ENCODE results near the gene NELFE. TPM values are rescaled to one million over a fixed set of nuclear protein-coding genes. Genes with fewer than 3 reads are reported as not detected.
A peak's percentile ranks its signal among the peaks of the same experiment; 100 is the strongest.

The NELFE gene
- total RNA-seq, 1 experiment from 2014 or later: 75.3 TPM

DNA sequence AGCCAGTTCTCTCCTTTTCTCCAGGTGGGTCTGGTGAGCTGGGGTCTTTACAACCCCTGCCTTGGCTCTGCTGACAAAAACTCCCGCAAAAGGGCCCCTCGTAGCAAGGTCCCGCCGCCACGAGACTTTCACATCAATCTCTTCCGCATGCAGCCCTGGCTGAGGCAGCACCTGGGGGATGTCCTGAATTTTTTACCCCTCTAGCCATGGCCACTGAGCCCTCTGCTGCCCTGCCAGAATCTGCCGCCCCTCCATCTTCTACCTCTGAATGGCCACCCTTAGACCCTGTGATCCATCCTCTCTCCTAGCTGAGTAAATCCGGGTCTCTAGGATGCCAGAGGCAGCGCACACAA lies 13.6 kb downstream of the NELFE start:
- Mint-ChIP-seq H3K36me3 (ENCODE audit: insufficient read depth, unreplicated experiment) (peaks cover 21% of the 10 kb centered on the region), H3K27ac (ENCODE audit: unreplicated experiment) (peak overlapping the region; percentile 94), H3K4me1 (ENCODE audit: low read depth, unreplicated experiment) (peaks cover 55% of the 10 kb centered on the region), H3K4me3 (ENCODE audit: unreplicated experiment) (peak overlapping the region; percentile 58), H3K9me3 (ENCODE audit: unreplicated experiment) (no peaks in the 10 kb centered on the region), H3K27me3 (ENCODE audit: insufficient read depth, unreplicated experiment) (no peaks in the 10 kb centered on the region)
- no peaks in the 10 kb centered on the region for H3K9me3 ChIP-seq
- CTCF ChIA-PET: interaction anchor here (0.7 to 1.2 kb wide), 5 partner anchors 13 to 185 kb away, joined by 3 to 5 read pairs (median 3); partner anchors contain the start of genes FKBPL and SKIC2
- POLR2A ChIA-PET: interaction anchor here (0.6 to 1.6 kb wide), 12 partner anchors 14 to 1027 kb away, joined by 3 to 19 read pairs (median 4); partner anchors contain the start of genes DXO, EHMT2, GPANK1 and HSPA1A
- H3K4me1 ChIP-seq: peaks cover 45% of the 10 kb centered on the region
- no TSS peak for BruUV-seq (replicated peaks)
- no peak for TF ChIP-seq CTCF (IDR thresholded peaks at IDR 0.05; ENCODE audit: insufficient read depth in 1 of 2, low read depth in 1 of 2, low read length in 1 of 2, severe bottlenecking in 1 of 2, unreplicated experiment in 1 of 2)
- no peak overlapping the region for H3K4me3 ChIP-seq (ENCODE audit: low read depth, low read length)
- intact Hi-C loops (cut with micrococcal nuclease; ENCODE audit: unreplicated experiment): loop anchor here (1.0 kb wide), 1 partner anchor 14 kb away; the partner anchor contains the start of gene SKIC2
- H3K36me3 ChIP-seq (ENCODE audit: control insufficient read depth, insufficient read depth, low read length): no peaks in the 10 kb centered on the region
- DNase-seq: no peak
- H3K27me3 ChIP-seq (replicated peaks; ENCODE audit: control insufficient read depth, insufficient read depth, low read length): no peaks in the 10 kb centered on the region

- Histone ChIP-seq H3K4me1 (peaks cover 45% of the 10 kb centered on the region), H3K9me3 (no peaks in the 10 kb centered on the region), H3K36me3 (ENCODE audit: control insufficient read depth, insufficient read depth, low read length) (no peaks in the 10 kb centered on the region), H3K27me3 (replicated peaks; ENCODE audit: control insufficient read depth, insufficient read depth, low read length) (no peaks in the 10 kb centered on the region), H3K4me3 (ENCODE audit: low read depth, low read length) (no peak overlapping the region)
- H3K27ac Mint-ChIP-seq (ENCODE audit: unreplicated experiment): peak overlapping the region; percentile 94
- H3K27me3 Mint-ChIP-seq (ENCODE audit: insufficient read depth, unreplicated experiment): no peaks in the 10 kb centered on the region
- no TSS peak for BruUV-seq (replicated peaks)
- H3K4me3 Mint-ChIP-seq (ENCODE audit: unreplicated experiment): no peak overlapping the region
- TF ChIP-seq CTCF (IDR thresholded peaks at IDR 0.05; ENCODE audit: insufficient read depth in 1 of 2, low read depth in 1 of 2, low read length in 1 of 2, severe bottlenecking in 1 of 2, unreplicated experiment in 1 of 2): no peak
- peaks cover 50% of the 10 kb centered on the region for H3K4me1 Mint-ChIP-seq (ENCODE audit: low read depth, unreplicated experiment)
- CTCF ChIA-PET: no interaction called here
- no peak for DNase-seq
- POLR2A ChIA-PET: no interaction called here
- H3K9me3 Mint-ChIP-seq (ENCODE audit: unreplicated experiment): no peaks in the 10 kb centered on the region
- H3K36me3 Mint-ChIP-seq (ENCODE audit: insufficient read depth, unreplicated experiment): peaks cover 14% of the 10 kb centered on the region
- intact Hi-C loops (cut with micrococcal nuclease; ENCODE audit: unreplicated experiment): loop anchor here (5.0 kb wide), 1 partner anchor 1449 kb away; the partner anchor contains the start of gene KIFC1
Measured at GRCh38 chr6:31943742-31944141, 15.0 kb downstream of the NELFE start.

DNA sequence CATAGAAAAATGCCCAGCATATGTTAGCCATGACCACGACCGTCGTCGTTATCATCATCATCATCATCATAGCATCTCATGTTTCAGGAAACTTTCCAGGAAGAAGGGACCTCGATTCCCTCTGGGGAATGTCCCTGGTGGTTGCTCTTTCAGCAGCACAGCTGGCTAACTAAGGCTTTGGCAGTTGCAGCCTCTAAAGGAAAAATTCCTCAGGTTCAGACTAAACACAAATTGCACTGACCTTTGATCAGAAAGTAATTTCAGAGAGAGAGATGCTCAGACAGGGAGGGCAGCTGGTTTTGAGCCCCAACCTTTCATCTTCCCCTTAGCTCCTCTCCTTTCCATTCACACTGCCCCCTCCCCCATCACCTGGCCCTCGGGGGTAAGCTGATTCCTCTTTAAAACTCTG lies 18.5 kb downstream of the NELFE start:
- Histone ChIP-seq H3K36me3 (ENCODE audit: control insufficient read depth, insufficient read depth, low read length) (no peaks in the 10 kb centered on the region), H3K27me3 (replicated peaks; ENCODE audit: control insufficient read depth, insufficient read depth, low read length) (no peaks in the 10 kb centered on the region), H3K4me3 (ENCODE audit: low read depth, low read length) (no peak overlapping the region), H3K4me1 (peaks cover 28% of the 10 kb centered on the region), H3K9me3 (no peaks in the 10 kb centered on the region)
- Mint-ChIP-seq H3K27me3 (ENCODE audit: insufficient read depth, unreplicated experiment) (no peaks in the 10 kb centered on the region), H3K9me3 (ENCODE audit: unreplicated experiment) (no peaks in the 10 kb centered on the region), H3K4me1 (ENCODE audit: low read depth, unreplicated experiment) (peaks cover 26% of the 10 kb centered on the region), H3K4me3 (ENCODE audit: unreplicated experiment) (peak overlapping the region; percentile 42), H3K27ac (ENCODE audit: unreplicated experiment) (peak overlapping the region; percentile 89), H3K36me3 (ENCODE audit: insufficient read depth, unreplicated experiment) (peaks cover 1% of the 10 kb centered on the region)
- intact Hi-C loops (cut with micrococcal nuclease; ENCODE audit: unreplicated experiment): loop anchor here (1.0 to 5.0 kb wide), 4 partner anchors 12 to 1452 kb away; partner anchors contain the start of genes KIFC1 and ZBTB12
- DNase-seq: peak; percentile 66 to 73
- ChIA-PET POLR2A (interaction anchor here (0.8 kb wide), 1 partner anchor 31 kb away, joined by 3 read pairs; the partner anchor contains the start of gene DXO), CTCF (interaction anchor here (0.5 to 1.4 kb wide), 4 partner anchors 11 to 110 kb away, joined by 3 to 13 read pairs (median 6); no protein-coding TSS in a partner anchor)
- peak; percentile 8 for TF ChIP-seq CTCF (IDR thresholded peaks at IDR 0.05; ENCODE audit: insufficient read depth in 1 of 2, low read depth in 1 of 2, low read length in 1 of 2, severe bottlenecking in 1 of 2, unreplicated experiment in 1 of 2)
- BruUV-seq (replicated peaks): no TSS peak

Data from Caco-2 (cell line).